Smooth muscle cell (in vitro differentiated cells): ENCODE measurements around the gene TBX2. TPM values are rescaled to one million over a fixed set of nuclear protein-coding genes. Genes with fewer than 3 reads are reported as not detected.

Experiments
- DNase-seq: peaks from one replicate; lab custom pipeline; 2025; ENCODE audit not compliant: unreplicated experiment; lab: John Stamatoyannopoulos, UW
- H2AFZ ChIP-seq: fragments of 200-600 bp; sonication (generic); 2 replicates; pipeline ENCODE4 v1.6.0; 2016; ENCODE audit warnings: antibody characterized with exemption, low read depth, mild to moderate bottlenecking
- H3F3A ChIP-seq: fragments of 200-600 bp; sonication (generic); 2 replicates; pipeline ENCODE4 v1.6.0; 2017; ENCODE audit warnings: antibody characterized with exemption, low read depth
- H3K27ac ChIP-seq: fragments of 200-600 bp; sonication (generic); 2 replicates; pipeline ENCODE4 v1.5.1; 2016; ENCODE audit warnings: low read depth, mild to moderate bottlenecking
- H3K27me3 ChIP-seq: fragments of 200-600 bp; sonication (generic); 2 replicates; pipeline ENCODE4 v1.6.1; 2016; ENCODE audit warnings: low read depth, mild to moderate bottlenecking
- H3K36me3 ChIP-seq: fragments of 200-600 bp; sonication (generic); 2 replicates; pipeline ENCODE4 v1.5.1; 2016; ENCODE audit warnings: low read depth
- H3K4me1 ChIP-seq: fragments of 200-600 bp; sonication (generic); 2 replicates; pipeline ENCODE4 v1.5.1; 2016; ENCODE audit warnings: low read depth
- H3K4me2 ChIP-seq: fragments of 200-600 bp; sonication (generic); 2 replicates; pipeline ENCODE4 v1.6.0; 2016; ENCODE audit warnings: mild to moderate bottlenecking
- H3K4me3 ChIP-seq: fragments of 200-600 bp; sonication (generic); 2 replicates; pipeline ENCODE4 v1.5.1; 2016; ENCODE audit warnings: mild to moderate bottlenecking
- H3K79me2 ChIP-seq: fragments of 200-600 bp; sonication (generic); 2 replicates; pipeline ENCODE4 v1.6.0; 2016; ENCODE audit warnings: low read depth, mild to moderate bottlenecking
- H3K9ac ChIP-seq: fragments of 200-600 bp; sonication (generic); 2 replicates; pipeline ENCODE4 v1.6.0; 2016; ENCODE audit warnings: low read depth
- H3K9me3 ChIP-seq: fragments of 200-600 bp; sonication (generic); replicated peaks from 2 replicates; pipeline ENCODE4 v1.5.1; 2016; ENCODE audit warnings: low read depth
- H4K20me1 ChIP-seq: fragments of 200-600 bp; sonication (generic); 2 replicates; pipeline ENCODE4 v1.6.0; 2016; ENCODE audit warnings: low read depth
- WGBS: methylation state at CpG from one replicate; pipeline ENCODE4 v1.1.7; 2016; ENCODE audit warnings: low lambda C conversion rate; 5-methylcytosine and 5-hydroxymethylcytosine counted together
- polyA plus RNA-seq: library from polyadenylated mRNA; unstranded; fragments of >200 nt; fragmentation: Nextera tagmentation; extraction: Ambion mirVana; gene quantifications from 2 replicates; pipeline ENCODE4 v1.2.1, GENCODE V29; 2016
- total RNA-seq: library from RNA; depleted of rRNA; stranded (reverse); fragments of >200 nt; gene quantifications from 2 replicates; pipeline ENCODE4 v1.2.3, GENCODE V29; 2014
- TF ChIP-seq, protein P1 (sequence below): fragments of 200-600 bp; sonication (generic); IDR thresholded peaks from 2 replicates; pipeline ENCODE4 v1.5.1; 2017; ENCODE audit warnings: borderline replicate concordance, mild to moderate bottlenecking, antibody characterized with exemption; ENCODE audit not compliant: insufficient read depth, poor library complexity, severe bottlenecking

TBX2 gene
- total and polyA plus RNA-seq, 2 experiments from 2014 or later, result 46.7 to 146 TPM

DNA sequence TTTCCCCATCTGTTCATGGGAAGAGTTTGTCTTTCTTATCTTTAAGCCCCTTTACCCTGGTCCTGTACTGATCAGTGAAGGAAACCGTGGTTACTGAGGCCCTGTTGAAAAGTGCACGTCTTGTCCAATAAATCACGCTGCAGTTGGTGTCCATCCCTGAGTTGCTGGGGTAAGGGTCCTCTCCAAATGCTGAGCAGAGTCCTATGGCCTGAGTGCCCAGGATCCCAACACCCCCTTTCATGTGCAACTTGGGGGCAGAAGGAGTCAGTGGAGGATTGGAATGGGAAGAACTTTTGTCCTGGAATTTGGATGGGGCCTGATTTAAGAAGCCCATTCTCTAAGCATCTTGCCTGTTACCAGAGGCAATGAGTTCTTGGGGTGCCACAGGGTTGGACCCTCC is 7.0 kb upstream of the TBX2 start:
- no peak overlapping the region for H3K4me3 ChIP-seq
- no peak for DNase-seq
- H3K9ac ChIP-seq, result no peak overlapping the region
- peaks cover 9% of the 10 kb centered on the region for H3K27me3 ChIP-seq
- H3K27ac ChIP-seq, result no peak overlapping the region
- 79% methylated on average over 3 of the region's 3 CpGs for WGBS
- no peak overlapping the region for H2AFZ ChIP-seq
- H3K79me2 ChIP-seq, result peaks cover 12% of the 10 kb centered on the region
- H3K36me3 ChIP-seq, result no peaks in the 10 kb centered on the region
- H4K20me1 ChIP-seq, result no peaks in the 10 kb centered on the region
- TF ChIP-seq, protein P1, sequence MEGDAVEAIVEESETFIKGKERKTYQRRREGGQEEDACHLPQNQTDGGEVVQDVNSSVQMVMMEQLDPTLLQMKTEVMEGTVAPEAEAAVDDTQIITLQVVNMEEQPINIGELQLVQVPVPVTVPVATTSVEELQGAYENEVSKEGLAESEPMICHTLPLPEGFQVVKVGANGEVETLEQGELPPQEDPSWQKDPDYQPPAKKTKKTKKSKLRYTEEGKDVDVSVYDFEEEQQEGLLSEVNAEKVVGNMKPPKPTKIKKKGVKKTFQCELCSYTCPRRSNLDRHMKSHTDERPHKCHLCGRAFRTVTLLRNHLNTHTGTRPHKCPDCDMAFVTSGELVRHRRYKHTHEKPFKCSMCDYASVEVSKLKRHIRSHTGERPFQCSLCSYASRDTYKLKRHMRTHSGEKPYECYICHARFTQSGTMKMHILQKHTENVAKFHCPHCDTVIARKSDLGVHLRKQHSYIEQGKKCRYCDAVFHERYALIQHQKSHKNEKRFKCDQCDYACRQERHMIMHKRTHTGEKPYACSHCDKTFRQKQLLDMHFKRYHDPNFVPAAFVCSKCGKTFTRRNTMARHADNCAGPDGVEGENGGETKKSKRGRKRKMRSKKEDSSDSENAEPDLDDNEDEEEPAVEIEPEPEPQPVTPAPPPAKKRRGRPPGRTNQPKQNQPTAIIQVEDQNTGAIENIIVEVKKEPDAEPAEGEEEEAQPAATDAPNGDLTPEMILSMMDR, result no peak
- no peak overlapping the region for H3K4me2 ChIP-seq
- no peaks in the 10 kb centered on the region for H3F3A ChIP-seq
- H3K9me3 ChIP-seq, result no peaks in the 10 kb centered on the region
- H3K4me1 ChIP-seq, result peaks cover 18% of the 10 kb centered on the region

DNA sequence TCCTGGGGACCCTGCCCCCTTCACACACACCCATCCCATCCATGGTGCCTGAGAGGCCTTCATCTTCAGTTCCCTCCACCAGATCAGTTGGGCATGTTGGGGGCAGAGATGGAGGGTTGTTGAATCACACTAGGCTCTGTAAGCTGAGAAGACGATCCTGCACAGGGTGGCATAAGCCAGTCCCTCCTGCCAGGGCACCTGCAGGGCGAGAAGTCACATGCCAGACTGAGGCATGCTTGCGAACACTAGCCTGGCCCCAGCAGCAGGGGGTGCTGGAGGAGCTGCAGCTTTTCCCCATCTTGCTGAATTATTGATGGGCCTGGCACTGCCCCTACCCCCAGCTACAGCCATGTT is 6.1 kb upstream of the TBX2 start:
- Histone ChIP-seq H3K79me2 (peaks cover 20% of the 10 kb centered on the region), H3K27me3 (peaks cover 9% of the 10 kb centered on the region), H3K36me3 (no peaks in the 10 kb centered on the region), H3K9me3 (no peaks in the 10 kb centered on the region), H3K4me2 (peak overlapping the region; percentile 97), H2AFZ (no peak overlapping the region), H4K20me1 (peaks cover under 1% of the 10 kb centered on the region), H3K4me1 (peaks cover 23% of the 10 kb centered on the region), H3K27ac (no peak overlapping the region), H3K4me3 (no peak overlapping the region), H3K9ac (no peak overlapping the region), H3F3A (no peaks in the 10 kb centered on the region)
- no peak for DNase-seq
- WGBS, result 68% methylated on average over 3 of the region's 3 CpGs
- TF ChIP-seq, protein P1, result peak; percentile 16

DNA sequence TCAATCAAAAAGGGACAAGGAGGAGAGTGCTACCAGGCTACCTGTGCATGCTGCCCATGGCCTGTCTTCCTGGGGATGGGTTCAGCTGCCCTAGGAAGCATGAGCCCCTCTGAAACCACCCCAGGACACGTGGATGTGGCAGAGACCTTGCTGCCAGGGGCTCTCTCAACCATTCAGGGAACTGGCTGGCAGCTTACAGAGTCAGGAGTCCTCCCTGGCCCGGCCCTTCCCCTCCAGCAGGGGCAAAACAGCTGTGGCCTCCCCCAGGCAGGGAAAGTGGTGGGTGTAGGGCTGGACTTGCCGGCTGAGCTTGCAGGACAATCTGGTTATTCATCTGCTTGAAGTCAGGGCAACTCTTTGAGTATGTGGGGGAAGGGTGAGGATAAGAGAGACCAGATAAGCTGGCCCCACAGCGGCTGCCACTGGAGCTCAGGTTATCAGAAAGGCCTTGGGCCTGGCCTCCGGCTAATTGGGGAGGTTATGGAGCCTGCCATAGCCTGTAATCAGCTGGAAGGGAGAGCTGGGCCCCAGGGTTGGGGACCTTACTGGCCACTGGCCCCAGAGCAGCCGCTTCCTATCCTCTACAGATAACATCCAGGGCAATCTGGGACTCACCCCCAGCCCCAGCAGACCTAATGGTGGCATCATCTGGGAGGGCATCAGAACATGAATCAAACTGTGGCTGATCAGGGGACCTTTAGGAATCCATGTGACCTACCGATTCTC is 5.6 kb upstream of the TBX2 start:
- Histone ChIP-seq H3K27ac (peak overlapping the region; percentile 40), H3K9ac (no peak overlapping the region), H3K36me3 (no peaks in the 10 kb centered on the region), H3K4me2 (peak overlapping the region; percentile 97), H3K4me3 (no peak overlapping the region), H3K4me1 (peaks cover 28% of the 10 kb centered on the region), H3K79me2 (peaks cover 26% of the 10 kb centered on the region), H4K20me1 (peaks cover 5% of the 10 kb centered on the region), H3K27me3 (peaks cover 9% of the 10 kb centered on the region), H2AFZ (no peak overlapping the region), H3K9me3 (no peaks in the 10 kb centered on the region), H3F3A (no peaks in the 10 kb centered on the region)
- TF ChIP-seq, protein P1, result peak; percentile 4
- WGBS, result 17% methylated on average over 7 of the region's 7 CpGs
- DNase-seq, result no peak
